ENCODE results near the gene FUT8. TPM values are rescaled to one million over a fixed set of nuclear protein-coding genes. Genes with fewer than 3 reads are reported as not detected.
"Not testable (repeated sequence)": the region's sequence is repeated elsewhere in the genome, so short reads cannot be mapped to it uniquely, and the experiment has no call there.

The FUT8 gene
- total RNA-seq, 4 donors from 2014 or later: 5.5 to 25.4 (median 8.8) TPM

DNA sequence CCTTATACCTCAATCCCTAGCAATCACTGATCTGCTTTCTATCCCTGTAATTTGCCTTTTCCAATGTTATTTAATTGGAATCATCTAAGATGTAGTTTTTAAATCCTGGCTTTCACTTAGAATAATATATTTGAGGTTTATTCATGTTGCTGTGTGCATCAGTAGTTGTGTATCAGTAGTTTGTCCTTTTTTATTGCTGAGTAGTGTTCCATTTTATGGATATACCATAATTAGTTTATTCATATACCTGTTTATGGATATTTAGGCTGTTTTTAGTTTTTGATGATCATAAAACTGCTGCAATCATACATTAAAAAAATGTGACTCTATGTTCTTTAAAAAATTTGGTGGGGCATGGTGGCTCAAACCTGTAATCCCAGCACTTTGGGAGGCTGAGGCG is 43.7 kb downstream of the FUT8 start:
- intact Hi-C loops (cut with DNase I): no loop called here
- WGBS, 2 donors: 86 to 100% methylated on average over 1 of the region's 1 CpG
- TF ChIP-seq POLR2A (IDR thresholded peaks at IDR 0.05) (no peak), CTCF (IDR thresholded peaks at IDR 0.05) (no peak)

DNA sequence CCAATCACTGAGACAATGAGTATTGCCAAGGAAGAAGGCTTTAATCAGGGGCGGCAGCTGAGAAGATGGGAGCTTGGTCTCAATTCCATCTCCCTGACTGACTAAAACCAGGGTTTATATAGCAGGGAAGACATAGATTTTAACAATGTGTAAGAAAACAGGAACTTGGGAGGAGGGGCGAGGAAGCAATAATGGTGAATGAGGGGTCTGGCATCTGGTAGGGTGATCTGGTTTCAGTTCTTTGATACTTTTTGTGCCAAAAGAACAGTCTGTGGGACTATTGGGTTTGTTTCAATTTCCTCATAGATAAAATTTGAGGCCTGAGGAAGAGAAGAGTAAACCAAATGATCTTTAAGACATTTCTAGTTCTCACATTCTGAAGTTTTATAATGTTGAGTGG is 49.2 kb downstream of the FUT8 start:
- WGBS, 2 donors: 80 to 88% methylated on average over 2 of the region's 2 CpGs
- intact Hi-C loops (cut with DNase I): no loop called here

More for the DNA sequence above, 43.7 kb downstream of the FUT8 start:
- no peak overlapping the region for H3K27ac ChIP-seq
- H3K27me3 ChIP-seq: no peaks in the 10 kb centered on the region
- no peaks in the 10 kb centered on the region for H3K9me3 ChIP-seq
- peaks cover 0 to 32% (median 0%) of the 10 kb centered on the region in 3 donors for H3K36me3 ChIP-seq
- DNase-seq: no peak
- H3K4me3 ChIP-seq: no peak overlapping the region
- H3K4me1 ChIP-seq: no peaks in the 10 kb centered on the region

GRCh38 chr14:65462411-65462810 is 49.9 kb downstream of the FUT8 start:
- DNase-seq: no peak
- H3K27ac ChIP-seq: no peak overlapping the region
- WGBS, 2 donors: 42 to 46% methylated on average over 3 of the region's 3 CpGs
- TF ChIP-seq CTCF (IDR thresholded peaks at IDR 0.05) (no peak), POLR2A (IDR thresholded peaks at IDR 0.05) (no peak)
- H3K9me3 ChIP-seq: no peaks in the 10 kb centered on the region
- intact Hi-C loops (cut with DNase I): no loop called here
- no peak overlapping the region for H3K4me3 ChIP-seq
- H3K4me1 ChIP-seq: no peaks in the 10 kb centered on the region
- H3K27me3 ChIP-seq: no peaks in the 10 kb centered on the region
- peaks cover 0 to 17% (median 0%) of the 10 kb centered on the region in 3 donors for H3K36me3 ChIP-seq

More for the DNA sequence above, 49.2 kb downstream of the FUT8 start:
- no peak for DNase-seq
- no peaks in the 10 kb centered on the region for H3K4me1 ChIP-seq
- no peak overlapping the region for H3K27ac ChIP-seq
- peaks cover 0 to 21% (median 0%) of the 10 kb centered on the region in 3 donors for H3K36me3 ChIP-seq
- no peak for TF ChIP-seq CTCF (IDR thresholded peaks at IDR 0.05)
- TF ChIP-seq POLR2A (IDR thresholded peaks at IDR 0.05): no peak
- no peaks in the 10 kb centered on the region for H3K27me3 ChIP-seq
- H3K9me3 ChIP-seq: no peaks in the 10 kb centered on the region
- H3K4me3 ChIP-seq: no peak overlapping the region

DNA sequence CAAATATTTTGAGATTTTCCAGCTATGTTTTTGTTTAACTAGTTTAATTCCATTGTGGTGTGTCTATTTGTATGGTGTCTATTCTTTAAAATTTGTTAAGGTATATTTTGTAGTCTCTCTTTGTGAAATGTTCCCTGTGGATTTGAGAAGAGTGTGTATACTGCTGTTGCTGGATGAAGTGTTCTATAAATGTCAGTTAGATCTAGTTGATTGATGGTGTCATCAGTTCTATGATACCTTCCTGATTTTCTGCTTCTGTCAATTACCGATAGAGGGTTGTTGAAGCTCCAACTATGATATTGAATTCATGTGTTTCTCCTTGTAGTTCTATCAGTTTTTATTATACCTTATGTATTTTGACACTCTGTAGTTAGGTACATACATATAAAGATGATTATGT is 53.1 kb downstream of the FUT8 start:
- WGBS, 2 donors: 92 to 100% methylated on average over 1 of the region's 1 CpG
- DNase-seq: no peak
- TF ChIP-seq POLR2A (IDR thresholded peaks at IDR 0.05) (no peak), CTCF (IDR thresholded peaks at IDR 0.05) (no peak)
- Histone ChIP-seq H3K27ac (no peak overlapping the region), H3K4me3 (no peak overlapping the region), H3K36me3 (peaks cover 0 to 5% (median 0%) of the 10 kb centered on the region in 3 donors), H3K4me1 (peaks cover 0 to 7% (median 0%) of the 10 kb centered on the region in 3 donors), H3K27me3 (no peaks in the 10 kb centered on the region), H3K9me3 (no peaks in the 10 kb centered on the region)
- intact Hi-C loops (cut with DNase I): no loop called here

- DNase-seq; H3K4me3 ChIP-seq; H3K4me1 ChIP-seq; H3K27me3 ChIP-seq; H3K27ac ChIP-seq; H3K36me3 ChIP-seq; intact Hi-C loops (cut with DNase I); H3K9me3 ChIP-seq: not testable (repeated sequence)
- WGBS, 2 donors: 84 to 89% methylated on average over 8 of the region's 8 CpGs
These were observed 55.4 kb downstream of the FUT8 start for GRCh38 chr14:65467926-65468325.

- Histone ChIP-seq H3K27me3 (no peaks in the 10 kb centered on the region), H3K4me3 (no peak overlapping the region), H3K36me3 (no peaks in the 10 kb centered on the region), H3K9me3 (no peaks in the 10 kb centered on the region), H3K4me1 (peaks cover 0 to 7% (median 0%) of the 10 kb centered on the region in 3 donors), H3K27ac (no peak overlapping the region)
- intact Hi-C loops (cut with DNase I): no loop called here
- DNase-seq: no peak
- WGBS, 2 donors: no CpG with 5 or more reads among the region's 11 CpGs
- TF ChIP-seq CTCF (IDR thresholded peaks at IDR 0.05): no peak
- TF ChIP-seq POLR2A (IDR thresholded peaks at IDR 0.05): no peak
These were observed 57.4 kb downstream of the FUT8 start for GRCh38 chr14:65469903-65470302.
